DOHH2 (cell line): ENCODE results near the gene PTPRN2.

Experiments used
- H3F3A ChIP-seq: fragments of 200-600 bp; sonication (generic), shearing (Covaris generic); 2 replicates; pipeline ENCODE4 v1.6.0; 2016; ENCODE audit warnings: antibody characterized with exemption, mild to moderate bottlenecking; ENCODE audit not compliant: control insufficient read depth, insufficient read depth
- H3K27ac ChIP-seq: fragments of 200-600 bp; sonication (generic); 2 replicates; pipeline ENCODE4 v1.5.1; 2014; ENCODE audit warnings: low read depth, mild to moderate bottlenecking, low read length, moderate library complexity
- H3K27me3 ChIP-seq: fragments of 200-600 bp; sonication (generic); 2 replicates; pipeline ENCODE4 v1.6.1; 2014; ENCODE audit warnings: mild to moderate bottlenecking, low read length, mixed read lengths; ENCODE audit not compliant: control insufficient read depth
- H3K36me3 ChIP-seq: fragments of 200-600 bp; sonication (generic); 2 replicates; pipeline ENCODE4 v1.6.1; 2014; ENCODE audit warnings: mild to moderate bottlenecking, low read length, moderate library complexity, mixed read lengths; ENCODE audit not compliant: control insufficient read depth
- H3K4me1 ChIP-seq: fragments of 200-600 bp; sonication (generic); 2 replicates; pipeline ENCODE4 v1.6.1; 2014; ENCODE audit warnings: mild to moderate bottlenecking, low read length, mixed read lengths; ENCODE audit not compliant: control insufficient read depth
- H3K4me2 ChIP-seq: fragments of 200-600 bp; sonication (generic); 2 replicates; pipeline ENCODE4 v1.6.0; 2014; ENCODE audit warnings: mild to moderate bottlenecking, low read length, moderate library complexity
- H3K4me3 ChIP-seq: fragments of 200-600 bp; sonication (generic); 2 replicates; pipeline ENCODE4 v1.5.1; 2014; ENCODE audit warnings: mild to moderate bottlenecking, low read length, mixed read lengths
- H3K79me2 ChIP-seq: fragments of 200-600 bp; sonication (generic); 2 replicates; pipeline ENCODE4 v1.6.1; 2014; ENCODE audit warnings: mild to moderate bottlenecking, low read length, mixed read lengths; ENCODE audit not compliant: control insufficient read depth
- H3K9me2 ChIP-seq: fragments of 200-600 bp; sonication (generic); replicated peaks from 2 replicates; pipeline ENCODE4 v1.6.1; 2014; ENCODE audit warnings: mild to moderate bottlenecking, low read length, mixed read lengths; ENCODE audit not compliant: control insufficient read depth
- H3K9me3 ChIP-seq: fragments of 200-600 bp; sonication (generic); 2 replicates; pipeline ENCODE4 v1.6.1; 2014; ENCODE audit warnings: antibody characterized with exemption, low read length, mixed read lengths; ENCODE audit not compliant: control insufficient read depth, insufficient read depth
- H4K20me1 ChIP-seq: fragments of 200-600 bp; sonication (generic); 2 replicates; pipeline ENCODE4 v1.6.0; 2014; ENCODE audit warnings: low read depth, mild to moderate bottlenecking, antibody characterized with exemption, low read length, moderate library complexity; ENCODE audit not compliant: control insufficient read depth, insufficient read depth
- CTCF ChIP-seq: fragments of 200-600 bp; sonication (generic); IDR thresholded peaks from one replicate; pipeline ENCODE4 v1.5.1; 2014; ENCODE audit warnings: antibody characterized with exemption, mild to moderate bottlenecking, low read depth, low read length; ENCODE audit not compliant: poor library complexity, severe bottlenecking
- EZH2phosphoT487 ChIP-seq: fragments of 200-600 bp; sonication (generic); IDR thresholded peaks from 2 replicates; pipeline ENCODE4 v1.6.1; 2017; ENCODE audit warnings: borderline replicate concordance, mild to moderate bottlenecking, antibody characterized with exemption, low read length, moderate library complexity, mixed read lengths

Gene PTPRN2

DNA sequence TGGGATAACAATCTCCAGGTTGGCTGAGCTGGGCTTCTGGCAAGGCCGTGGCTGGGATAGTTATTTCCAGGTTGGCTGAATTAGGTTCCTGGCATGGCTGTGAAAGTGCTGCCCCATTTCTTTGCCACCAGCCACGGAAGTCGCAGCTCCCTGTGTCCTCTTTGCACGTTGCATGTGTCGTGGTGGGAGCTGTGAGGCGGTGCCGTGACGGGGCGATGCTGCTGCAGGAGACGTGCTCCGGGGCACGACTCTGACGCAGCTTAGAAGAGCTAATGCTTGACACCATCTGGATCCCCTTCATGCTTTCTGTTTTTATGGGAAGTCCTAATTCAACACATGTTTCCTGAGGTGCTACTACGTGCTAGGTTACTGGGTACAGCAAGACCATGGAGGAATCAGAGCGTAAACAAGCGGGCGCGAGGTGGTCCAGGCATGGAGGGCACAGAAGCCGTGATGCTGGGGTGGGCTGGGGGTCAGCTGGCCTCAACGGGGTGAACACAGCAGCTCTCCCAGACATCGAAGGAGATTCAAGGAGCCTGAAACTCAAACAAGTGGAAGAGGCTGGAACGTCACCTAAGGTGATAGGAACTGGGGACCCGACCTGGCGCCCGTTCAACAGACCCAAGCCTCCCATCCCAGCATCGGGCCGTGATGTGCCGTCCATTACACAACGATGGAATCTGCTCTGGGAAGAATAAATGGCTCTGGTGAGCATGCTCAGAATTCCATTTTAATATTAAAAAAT, 843.7 kb downstream of the PTPRN2 start:
- no peaks in the 10 kb centered on the region for H3K36me3 ChIP-seq
- no peaks in the 10 kb centered on the region for H3K27me3 ChIP-seq
- no peaks in the 10 kb centered on the region; the same call in 1 of the 2 replicates for H3K9me3 ChIP-seq
- no peaks in the 10 kb centered on the region for H3K4me1 ChIP-seq
- TF ChIP-seq CTCF = no peak
- no peak for TF ChIP-seq EZH2phosphoT487
- no peaks in the 10 kb centered on the region for H3K9me2 ChIP-seq
- H3K4me3 ChIP-seq = no peak overlapping the region
- no peak overlapping the region for H3K27ac ChIP-seq
- no peaks in the 10 kb centered on the region for H4K20me1 ChIP-seq
- no peaks in the 10 kb centered on the region for H3K79me2 ChIP-seq
- no peaks in the 10 kb centered on the region for H3F3A ChIP-seq
- H3K4me2 ChIP-seq = no peak overlapping the region

DNA sequence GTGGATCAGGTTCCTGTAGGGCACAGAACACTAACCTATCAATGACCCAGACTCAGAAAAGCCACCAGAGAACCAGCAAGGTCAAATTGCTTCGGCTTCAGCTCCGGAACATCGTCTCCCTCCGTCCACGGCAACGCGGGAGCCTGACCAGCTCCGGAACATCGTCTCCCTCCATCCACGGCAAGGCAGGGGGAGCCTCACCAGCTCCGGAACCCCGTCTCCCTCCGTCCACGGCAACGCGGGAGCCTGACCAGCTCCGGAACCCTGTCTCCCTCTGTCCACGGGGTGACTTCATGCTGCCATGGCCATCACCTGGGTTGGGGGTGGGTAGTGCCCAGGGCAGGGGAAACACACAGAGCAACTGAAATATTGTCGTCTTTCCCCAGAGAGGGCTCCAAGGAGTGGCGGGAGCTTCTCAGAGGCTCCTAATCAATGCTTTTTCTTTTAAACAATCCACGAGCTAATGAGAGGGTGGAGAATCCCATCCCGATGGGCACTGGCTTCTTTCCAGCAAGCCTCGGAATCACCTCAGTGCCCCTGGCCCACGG, 847.3 kb downstream of the PTPRN2 start:
- Histone ChIP-seq H3K9me2 (no peaks in the 10 kb centered on the region), H3K27ac (no peak overlapping the region), H3K27me3 (no peaks in the 10 kb centered on the region), H3F3A (no peaks in the 10 kb centered on the region), H3K9me3 (no peaks in the 10 kb centered on the region; the same call in 1 of the 2 replicates), H3K4me2 (no peak overlapping the region), H3K4me1 (no peaks in the 10 kb centered on the region), H3K4me3 (no peak overlapping the region), H3K79me2 (no peaks in the 10 kb centered on the region), H3K36me3 (no peaks in the 10 kb centered on the region), H4K20me1 (no peaks in the 10 kb centered on the region)
- TF ChIP-seq EZH2phosphoT487 (no peak), CTCF (no peak)

GRCh38 chr7:157739650-157740049, 848.0 kb downstream of the PTPRN2 start:
- Histone ChIP-seq H3K4me1 (no peaks in the 10 kb centered on the region), H3K4me2 (no peak overlapping the region), H3K4me3 (no peak overlapping the region), H3K9me3 (no peaks in the 10 kb centered on the region; the same call in 1 of the 2 replicates), H3F3A (no peaks in the 10 kb centered on the region), H3K27me3 (no peaks in the 10 kb centered on the region), H3K27ac (no peak overlapping the region), H3K79me2 (no peaks in the 10 kb centered on the region), H3K36me3 (no peaks in the 10 kb centered on the region), H3K9me2 (no peaks in the 10 kb centered on the region), H4K20me1 (no peaks in the 10 kb centered on the region)
- TF ChIP-seq EZH2phosphoT487 (no peak), CTCF (no peak)
